Vagina (tissue), 2 donors: ENCODE results near the gene MRGPRD.

Experiments
- CTCF ChIP-seq, 3 experiments: fragments of 450-650 bp in 2 of 3; fragments of 200-600 bp in 1 of 3; sonication (generic) in 1 of 3; IDR thresholded peaks; one replicate each; pipeline ENCODE4 v1.5.1; 2017 to 2019; ENCODE audit warnings: antibody characterized with exemption in 3 of 3, mild to moderate bottlenecking in 2 of 3, moderate library complexity in 2 of 3
- POLR2A ChIP-seq, 2 donors: fragments of 450-650 bp; IDR thresholded peaks; one replicate each; pipeline ENCODE4 v1.6.1; 2017; ENCODE audit warnings: antibody characterized with exemption in 2 of 2, mild to moderate bottlenecking in 2 of 2, moderate library complexity in 2 of 2
- POLR2AphosphoS5 ChIP-seq, 2 donors: sonication (generic); formaldehyde crosslinking; IDR thresholded peaks; one replicate each; pipeline ENCODE4 v1.9.0; 2017; ENCODE audit warnings: antibody characterized with exemption in 2 of 2, mild to moderate bottlenecking in 2 of 2, low read depth in 1 of 2; ENCODE audit not compliant: insufficient read depth in 1 of 2

- TF ChIP-seq CTCF (IDR thresholded peaks at IDR 0.05) (no peak), POLR2A (IDR thresholded peaks at IDR 0.05) (no peak), POLR2AphosphoS5 (IDR thresholded peaks at IDR 0.05; ENCODE audit: insufficient read depth in 1 of 2, low read depth in 1 of 2) (no peak)
Measured at GRCh38 chr11:68958211-68958610, 22.6 kb downstream of the MRGPRD start.
